ENCODE measurements around the gene HKDC1. TPM values are rescaled to one million over a fixed set of nuclear protein-coding genes. Genes with fewer than 3 reads are reported as not detected.

The HKDC1 gene
- polyA plus RNA-seq, 2 of the 4 experiments (the other 2 are of a cell fraction) = 32.5 to 32.8 TPM

DNA sequence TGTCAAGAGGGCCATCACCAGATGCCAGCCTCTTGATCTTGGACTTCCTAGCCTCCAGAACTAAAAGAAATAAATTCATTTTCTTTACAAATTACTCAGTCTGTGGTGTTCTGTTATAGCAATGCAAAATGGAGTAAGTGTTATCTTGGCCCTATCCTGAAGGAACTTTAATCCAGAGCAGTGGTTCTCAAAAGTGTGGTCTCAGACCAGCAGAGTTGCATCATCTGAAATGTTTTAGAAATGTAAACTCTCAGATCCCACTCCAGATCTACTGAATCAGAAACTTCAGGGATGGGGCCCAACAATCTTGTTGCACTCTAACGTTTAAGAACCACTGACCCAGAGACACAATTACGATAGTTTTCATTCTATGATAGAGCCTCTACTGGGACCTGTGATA, 43.3 kb upstream of the HKDC1 start:
- H3K9me3 ChIP-seq = no peaks in the 10 kb centered on the region
- DNase-seq (ENCODE audit: low read depth in 1 of 2, low spot score in 1 of 2) = no peak
- H3K27ac ChIP-seq = no peak overlapping the region
- TF ChIP-seq ZSCAN20 (CRISPR knock-in tag; IDR thresholded peaks at IDR 0.05) (no peak), EHF (CRISPR knock-in tag; IDR thresholded peaks at IDR 0.05) (no peak), MYC (IDR thresholded peaks at IDR 0.05; ENCODE audit: borderline replicate concordance, low read length) (no peak), PHF8 (IDR thresholded peaks at IDR 0.05; ENCODE audit: borderline replicate concordance, low read depth) (no peak)
- POLR2A ChIA-PET = no interaction called here
- FAIRE-seq = no peak
- H3K4me3 ChIP-seq = no peak overlapping the region
- ATAC-seq = no peak
- H3K4me1 ChIP-seq = peaks cover 6% of the 10 kb centered on the region; the same call in 2 of the 3 replicates
- CTCF ChIA-PET = no interaction called here
- 73% methylated on average over 2 of the region's 2 CpGs for WGBS (ENCODE audit: missing lambda C conversion rate)
- no peak overlapping the region for H3K4me2 ChIP-seq

DNA sequence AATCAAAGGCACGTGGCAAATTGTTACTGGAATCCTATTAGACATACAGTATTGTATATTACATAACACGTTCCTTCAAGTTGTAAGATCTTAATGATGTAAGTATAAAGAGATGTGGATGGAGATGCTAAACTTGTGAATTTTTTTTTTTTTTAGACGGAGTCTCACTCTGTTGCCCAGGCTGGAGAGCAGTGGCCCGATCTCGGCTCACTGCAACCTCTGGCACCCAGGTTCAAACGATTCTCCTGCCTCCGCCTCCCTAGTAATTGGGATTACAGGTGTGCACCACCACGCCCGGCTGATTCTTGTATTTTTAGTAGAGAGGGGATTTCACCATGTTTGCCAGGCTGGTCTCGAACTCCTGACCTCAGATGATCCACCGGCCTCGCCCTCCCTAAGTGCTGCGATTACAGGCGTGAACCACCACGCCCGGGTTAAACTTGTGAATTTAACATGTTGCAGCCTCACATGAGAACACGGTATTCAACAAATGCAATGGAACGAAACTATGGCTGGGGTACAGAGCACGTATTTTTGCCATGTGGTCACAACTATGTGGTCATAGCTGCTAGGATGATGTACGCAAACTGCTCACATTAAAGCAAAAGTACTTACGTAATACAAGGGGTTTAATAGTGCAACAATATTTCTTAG, 40.9 kb upstream of the HKDC1 start:
- CTCF ChIA-PET = no interaction called here
- Histone ChIP-seq H3K27ac (peak overlapping the region; percentile 91 to 92), H3K4me3 (peak overlapping the region; percentile 90), H3K4me1 (peaks cover 6% of the 10 kb centered on the region; the same call in 2 of the 3 replicates), H3K9me3 (no peaks in the 10 kb centered on the region), H3K4me2 (peak overlapping the region; percentile 93)
- ATAC-seq = peak; percentile 66 to 82
- peak in 1 of 2 experiments; percentile 44 for DNase-seq (ENCODE audit: low read depth in 1 of 2, low spot score in 1 of 2)
- TF ChIP-seq HOXB5 (CRISPR knock-in tag; IDR thresholded peaks at IDR 0.05) (no peak), TP53 (CRISPR knock-in tag; IDR thresholded peaks at IDR 0.05) (no peak), PHF8 (IDR thresholded peaks at IDR 0.05; ENCODE audit: borderline replicate concordance, low read depth) (peak; percentile 30; the same call in 1 of the 2 replicates), POLR2A (IDR thresholded peaks at IDR 0.05; ENCODE audit: low read length) (no peak), NPAS2 (CRISPR knock-in tag; IDR thresholded peaks at IDR 0.05; ENCODE audit: borderline replicate concordance) (no peak), CBX2 (IDR thresholded peaks at IDR 0.05; ENCODE audit: borderline replicate concordance, low read depth) (no peak), RFX5 (IDR thresholded peaks at IDR 0.05) (no peak), BHLHE40 (IDR thresholded peaks at IDR 0.05; ENCODE audit: low read depth, low read length) (no peak), EHF (CRISPR knock-in tag; IDR thresholded peaks at IDR 0.05) (no peak), CEBPB (IDR thresholded peaks at IDR 0.05) (peak; percentile 49 to 74; a peak in 3 of 4 replicates), TFCP2L1 (CRISPR knock-in tag; IDR thresholded peaks at IDR 0.05) (0 out of 2 replicates have a peak, but pooled peaks have one; percentile 10), MYC (IDR thresholded peaks at IDR 0.05; ENCODE audit: borderline replicate concordance, low read length) (no peak), RARB (CRISPR knock-in tag; IDR thresholded peaks at IDR 0.05) (no peak)
- TF ChIP-seq, protein P1, sequence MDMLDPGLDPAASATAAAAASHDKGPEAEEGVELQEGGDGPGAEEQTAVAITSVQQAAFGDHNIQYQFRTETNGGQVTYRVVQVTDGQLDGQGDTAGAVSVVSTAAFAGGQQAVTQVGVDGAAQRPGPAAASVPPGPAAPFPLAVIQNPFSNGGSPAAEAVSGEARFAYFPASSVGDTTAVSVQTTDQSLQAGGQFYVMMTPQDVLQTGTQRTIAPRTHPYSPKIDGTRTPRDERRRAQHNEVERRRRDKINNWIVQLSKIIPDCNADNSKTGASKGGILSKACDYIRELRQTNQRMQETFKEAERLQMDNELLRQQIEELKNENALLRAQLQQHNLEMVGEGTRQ (IDR thresholded peaks at IDR 0.05) = no peak
- TF ChIP-seq, protein P2, sequence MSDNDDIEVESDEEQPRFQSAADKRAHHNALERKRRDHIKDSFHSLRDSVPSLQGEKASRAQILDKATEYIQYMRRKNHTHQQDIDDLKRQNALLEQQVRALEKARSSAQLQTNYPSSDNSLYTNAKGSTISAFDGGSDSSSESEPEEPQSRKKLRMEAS (IDR thresholded peaks at IDR 0.05) = no peak
- TF ChIP-seq, protein P3, sequence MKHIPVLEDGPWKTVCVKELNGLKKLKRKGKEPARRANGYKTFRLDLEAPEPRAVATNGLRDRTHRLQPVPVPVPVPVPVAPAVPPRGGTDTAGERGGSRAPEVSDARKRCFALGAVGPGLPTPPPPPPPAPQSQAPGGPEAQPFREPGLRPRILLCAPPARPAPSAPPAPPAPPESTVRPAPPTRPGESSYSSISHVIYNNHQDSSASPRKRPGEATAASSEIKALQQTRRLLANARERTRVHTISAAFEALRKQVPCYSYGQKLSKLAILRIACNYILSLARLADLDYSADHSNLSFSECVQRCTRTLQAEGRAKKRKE (CRISPR knock-in tag; IDR thresholded peaks at IDR 0.05; ENCODE audit: low read depth) = no peak
- TF ChIP-seq, protein P4, sequence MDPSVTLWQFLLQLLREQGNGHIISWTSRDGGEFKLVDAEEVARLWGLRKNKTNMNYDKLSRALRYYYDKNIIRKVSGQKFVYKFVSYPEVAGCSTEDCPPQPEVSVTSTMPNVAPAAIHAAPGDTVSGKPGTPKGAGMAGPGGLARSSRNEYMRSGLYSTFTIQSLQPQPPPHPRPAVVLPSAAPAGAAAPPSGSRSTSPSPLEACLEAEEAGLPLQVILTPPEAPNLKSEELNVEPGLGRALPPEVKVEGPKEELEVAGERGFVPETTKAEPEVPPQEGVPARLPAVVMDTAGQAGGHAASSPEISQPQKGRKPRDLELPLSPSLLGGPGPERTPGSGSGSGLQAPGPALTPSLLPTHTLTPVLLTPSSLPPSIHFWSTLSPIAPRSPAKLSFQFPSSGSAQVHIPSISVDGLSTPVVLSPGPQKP (IDR thresholded peaks at IDR 0.05; ENCODE audit: low read depth, low read length) = no peak
- no peak for FAIRE-seq
- POLR2A ChIA-PET = interaction anchor here (0.6 to 2.0 kb wide), 14 partner anchors 11 to 224 kb away, joined by 3 to 10 read pairs (median 4); partner anchors contain the start of genes DDX21, HKDC1 and SRGN
- WGBS (ENCODE audit: missing lambda C conversion rate) = 24% methylated on average over 21 of the region's 21 CpGs
